Neuronal stem cell (in vitro differentiated cells): ENCODE measurements around the gene PDE1C.

Experiments used
- DNase-seq: peaks from one replicate; pipeline ENCODE4 v3.0.0-alpha.2; 2013; ENCODE audit warnings: low spot score
- H2AFZ ChIP-seq: one replicate; pipeline ENCODE4 v1.6.1; 2013; ENCODE audit warnings: mild to moderate bottlenecking, low read length, inconsistent platforms
- H2AK5ac ChIP-seq: 2 replicates; pipeline ENCODE4 v1.6.1; 2013; ENCODE audit warnings: low read depth, mild to moderate bottlenecking, inconsistent platforms, low read length, moderate library complexity, mixed read lengths
- H2BK120ac ChIP-seq: 2 replicates; pipeline ENCODE4 v1.6.1; 2013; ENCODE audit warnings: low read depth, mild to moderate bottlenecking, inconsistent platforms, low read length, moderate library complexity, mixed read lengths
- H2BK12ac ChIP-seq: one replicate; pipeline ENCODE4 v1.6.1; 2013; ENCODE audit warnings: low read length, inconsistent platforms
- H2BK15ac ChIP-seq: 2 replicates; pipeline ENCODE4 v1.6.1; 2013; ENCODE audit warnings: mild to moderate bottlenecking, low read length, inconsistent platforms, mixed read lengths
- H2BK5ac ChIP-seq: one replicate; pipeline ENCODE4 v1.6.1; 2013; ENCODE audit warnings: inconsistent platforms, mild to moderate bottlenecking, low read length, moderate library complexity
- H3K14ac ChIP-seq: one replicate; pipeline ENCODE4 v1.6.1; 2013; ENCODE audit warnings: low read length, inconsistent platforms
- H3K18ac ChIP-seq: 2 replicates; pipeline ENCODE4 v1.6.1; 2013; ENCODE audit warnings: low read length, inconsistent platforms
- H3K23ac ChIP-seq: 2 replicates; pipeline ENCODE4 v1.6.1; 2013; ENCODE audit warnings: low read depth, mild to moderate bottlenecking, mixed read lengths, low read length, inconsistent platforms; ENCODE audit not compliant: poor library complexity
- H3K27ac ChIP-seq: replicated peaks from 3 replicates; pipeline ENCODE4 v1.5.1; 2013; ENCODE audit warnings: low read length, inconsistent platforms
- H3K27me3 ChIP-seq, 3 experiments: 2 replicates each; pipeline ENCODE4 v1.6.1; 2013; ENCODE audit warnings: low read length in 3 of 3, mild to moderate bottlenecking in 2 of 3, inconsistent platforms in 1 of 3, low read depth in 1 of 3, mixed read lengths in 1 of 3, moderate library complexity in 1 of 3; ENCODE audit not compliant: control insufficient read depth in 3 of 3, insufficient read depth in 3 of 3
- H3K36me3 ChIP-seq, 2 donors: replicated peaks in 1 of 2; 2 replicates each; pipeline ENCODE4 v1.6.1; 2013; ENCODE audit warnings: low read length in 2 of 2; ENCODE audit not compliant: control insufficient read depth in 2 of 2, insufficient read depth in 2 of 2
- H3K4ac ChIP-seq: 2 replicates; pipeline ENCODE4 v1.6.1; 2013; ENCODE audit warnings: inconsistent platforms, mild to moderate bottlenecking, low read length, moderate library complexity
- H3K4me1 ChIP-seq, 2 donors: 1 replicate in 1 of 2; 2 replicates in 1 of 2; pipeline ENCODE4 v1.6.1; 2013; ENCODE audit warnings: low read length in 2 of 2, low read depth in 1 of 2; ENCODE audit not compliant: control insufficient read depth in 2 of 2, insufficient read depth in 1 of 2
- H3K4me2 ChIP-seq: one replicate; pipeline ENCODE4 v1.6.1; 2013; ENCODE audit warnings: mild to moderate bottlenecking, low read length, inconsistent platforms; ENCODE audit not compliant: insufficient read depth, poor library complexity, severe bottlenecking
- H3K4me3 ChIP-seq, 2 donors: 2 replicates each; pipeline ENCODE4 v1.5.1; 2013; ENCODE audit warnings: low read length in 2 of 2, mild to moderate bottlenecking in 2 of 2, inconsistent platforms in 1 of 2, moderate library complexity in 1 of 2
- H3K79me1 ChIP-seq: one replicate; pipeline ENCODE4 v1.6.1; 2013; ENCODE audit warnings: low read depth, mild to moderate bottlenecking, inconsistent platforms, low read length, moderate library complexity
- H3K9ac ChIP-seq: one replicate; pipeline ENCODE4 v1.6.1; 2013; ENCODE audit warnings: mild to moderate bottlenecking, low read depth, low read length, inconsistent platforms; ENCODE audit not compliant: poor library complexity
- H3K9me3 ChIP-seq, 2 donors: replicated peaks in 1 of 2; 2 replicates each; pipeline versions ENCODE3 to v1.6.1; 2013; ENCODE audit warnings: low read length in 2 of 2, mild to moderate bottlenecking in 2 of 2, inconsistent platforms in 1 of 2, low read depth in 1 of 2, mixed read lengths in 1 of 2, moderate library complexity in 1 of 2; ENCODE audit not compliant: control insufficient read depth in 2 of 2, insufficient read depth in 1 of 2
- H4K8ac ChIP-seq: one replicate; pipeline ENCODE4 v1.6.1; 2013; ENCODE audit warnings: low read depth, mild to moderate bottlenecking, inconsistent platforms, low read length, moderate library complexity
- H4K91ac ChIP-seq: one replicate; pipeline ENCODE4 v1.6.1; 2013; ENCODE audit warnings: low read length, low read depth, mild to moderate bottlenecking, inconsistent platforms; ENCODE audit not compliant: poor library complexity
- WGBS, 2 donors: extraction: QIAGEN DNeasy Blood & Tissue Kit; methylation state at CpG; one replicate each; pipeline ENCODE4 v1.1.7; 2013; ENCODE audit warnings: missing lambda C conversion rate in 2 of 2, mixed read lengths in 1 of 2; ENCODE audit not compliant: insufficient read length in 2 of 2, insufficient replicate concordance in 1 of 2; ENCODE audit errors: extremely low coverage in 2 of 2; 5-methylcytosine and 5-hydroxymethylcytosine counted together

The PDE1C gene

GRCh38 chr7:32053204-32053603 lies 17.0 kb downstream of the PDE1C start:
- WGBS, 2 donors: no CpG with 5 or more reads among the region's 3 CpGs
- no peaks in the 10 kb centered on the region for H3K9me3 ChIP-seq
- DNase-seq: no peak
- H2BK15ac ChIP-seq: no peak overlapping the region
- no peaks in the 10 kb centered on the region for H3K27me3 ChIP-seq
- no peak overlapping the region for H2AK5ac ChIP-seq
- no peak overlapping the region for H3K27ac ChIP-seq
- no peak overlapping the region for H2BK120ac ChIP-seq
- no peaks in the 10 kb centered on the region for H3K79me1 ChIP-seq
- no peak overlapping the region for H3K14ac ChIP-seq
- H3K4me3 ChIP-seq: no peak overlapping the region
- no peaks in the 10 kb centered on the region for H3K4me1 ChIP-seq
- H3K36me3 ChIP-seq: no peaks in the 10 kb centered on the region
- H4K91ac ChIP-seq: no peak overlapping the region
- no peak overlapping the region for H4K8ac ChIP-seq
- no peak overlapping the region for H3K18ac ChIP-seq
- no peak overlapping the region for H2AFZ ChIP-seq
- no peak overlapping the region for H3K23ac ChIP-seq
- H2BK5ac ChIP-seq: no peak overlapping the region
- H3K4me2 ChIP-seq: no peak overlapping the region
- no peak overlapping the region for H2BK12ac ChIP-seq
- no peak overlapping the region for H3K9ac ChIP-seq
- H3K4ac ChIP-seq: no peak overlapping the region

- H3K36me3 ChIP-seq: no peaks in the 10 kb centered on the region
- H3K27ac ChIP-seq: no peak overlapping the region
- H3K23ac ChIP-seq: no peak overlapping the region
- H4K8ac ChIP-seq: no peak overlapping the region
- no peak overlapping the region for H2BK120ac ChIP-seq
- no peak overlapping the region for H2BK5ac ChIP-seq
- no peak overlapping the region for H3K4ac ChIP-seq
- no peaks in the 10 kb centered on the region for H3K9me3 ChIP-seq
- H3K4me3 ChIP-seq: no peak overlapping the region
- H3K79me1 ChIP-seq: no peaks in the 10 kb centered on the region
- no peaks in the 10 kb centered on the region for H3K27me3 ChIP-seq
- no peak overlapping the region for H2BK15ac ChIP-seq
- H3K4me1 ChIP-seq: no peaks in the 10 kb centered on the region
- no peak overlapping the region for H3K14ac ChIP-seq
- no peak overlapping the region for H2BK12ac ChIP-seq
- WGBS, 2 donors: no CpG with 5 or more reads among the region's 5 CpGs
- DNase-seq: no peak
- no peak overlapping the region for H2AK5ac ChIP-seq
- no peak overlapping the region for H3K9ac ChIP-seq
- H3K18ac ChIP-seq: no peak overlapping the region
- no peak overlapping the region for H4K91ac ChIP-seq
- no peak overlapping the region for H2AFZ ChIP-seq
- H3K4me2 ChIP-seq: no peak overlapping the region
Measured at GRCh38 chr7:32051128-32051527, 19.1 kb downstream of the PDE1C start.

DNA sequence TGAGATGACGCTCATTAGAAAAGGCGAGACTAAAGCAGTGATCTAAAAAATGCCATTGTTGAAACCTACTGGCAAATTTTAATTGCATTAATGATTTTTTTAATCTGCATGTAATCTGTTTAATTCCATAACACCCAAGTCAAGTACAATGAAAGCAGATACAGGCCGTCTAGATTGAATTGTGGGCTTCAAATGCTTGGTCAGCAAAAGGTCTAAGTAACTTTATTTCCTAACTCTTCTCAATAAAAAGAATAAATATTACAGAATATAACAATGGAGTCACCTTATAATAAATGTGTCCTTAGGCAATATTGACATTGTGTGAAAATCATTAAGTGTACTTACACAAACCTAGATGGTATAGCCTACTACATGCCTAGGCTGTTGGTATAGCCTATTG lies 20.6 kb downstream of the PDE1C start:
- Histone ChIP-seq H3K36me3 (no peaks in the 10 kb centered on the region), H2BK15ac (no peak overlapping the region), H3K9ac (no peak overlapping the region), H3K9me3 (no peaks in the 10 kb centered on the region), H2BK120ac (no peak overlapping the region), H2AFZ (no peak overlapping the region), H3K27me3 (no peaks in the 10 kb centered on the region), H3K27ac (no peak overlapping the region), H3K18ac (no peak overlapping the region), H3K4me1 (no peaks in the 10 kb centered on the region), H2AK5ac (no peak overlapping the region), H3K23ac (no peak overlapping the region), H2BK5ac (no peak overlapping the region), H2BK12ac (no peak overlapping the region), H3K4ac (no peak overlapping the region), H4K91ac (no peak overlapping the region), H3K14ac (no peak overlapping the region), H4K8ac (no peak overlapping the region), H3K4me2 (no peak overlapping the region), H3K4me3 (no peak overlapping the region), H3K79me1 (no peaks in the 10 kb centered on the region)
- no peak for DNase-seq
- WGBS, 2 donors: no CpG with 5 or more reads among the region's 3 CpGs

DNA sequence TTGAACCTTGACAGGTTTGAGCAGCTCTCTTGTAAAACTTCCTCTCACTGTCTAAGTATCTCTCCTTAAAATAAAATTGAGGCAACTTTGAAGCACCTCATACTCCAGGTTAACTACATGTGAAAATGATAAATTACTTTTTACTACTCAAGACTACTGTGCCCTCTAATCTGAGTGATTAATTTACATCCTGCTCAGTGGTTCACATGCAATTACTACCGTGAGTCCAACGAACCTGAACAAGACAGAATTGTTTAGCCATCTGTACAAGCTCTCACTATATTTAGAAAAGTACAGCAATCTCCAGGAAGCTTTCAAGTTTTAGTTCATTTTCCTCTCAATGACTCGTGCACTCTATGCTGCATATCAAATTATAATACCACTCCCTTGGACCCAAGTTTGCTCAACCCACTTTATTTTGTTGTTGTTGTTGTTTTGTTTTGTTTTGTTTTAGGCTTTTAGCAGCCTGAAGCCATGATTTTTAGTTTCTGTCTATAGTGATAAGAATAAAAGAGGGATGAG lies 21.2 kb downstream of the PDE1C start:
- H3K79me1 ChIP-seq: no peaks in the 10 kb centered on the region
- no peak overlapping the region for H2BK120ac ChIP-seq
- no peaks in the 10 kb centered on the region for H3K36me3 ChIP-seq
- no peak overlapping the region for H3K9ac ChIP-seq
- no peak overlapping the region for H2AFZ ChIP-seq
- WGBS, 2 donors: no CpG with 5 or more reads among the region's 3 CpGs
- no peak overlapping the region for H2AK5ac ChIP-seq
- no peak overlapping the region for H3K14ac ChIP-seq
- H4K91ac ChIP-seq: no peak overlapping the region
- no peak overlapping the region for H3K4me3 ChIP-seq
- H3K4me1 ChIP-seq: no peaks in the 10 kb centered on the region
- no peak overlapping the region for H3K4me2 ChIP-seq
- H2BK15ac ChIP-seq: no peak overlapping the region
- H2BK5ac ChIP-seq: no peak overlapping the region
- no peaks in the 10 kb centered on the region for H3K27me3 ChIP-seq
- no peak overlapping the region for H2BK12ac ChIP-seq
- no peak overlapping the region for H4K8ac ChIP-seq
- H3K27ac ChIP-seq: no peak overlapping the region
- H3K23ac ChIP-seq: no peak overlapping the region
- no peak overlapping the region for H3K18ac ChIP-seq
- H3K4ac ChIP-seq: no peak overlapping the region
- no peak for DNase-seq
- H3K9me3 ChIP-seq: no peaks in the 10 kb centered on the region
